ENCODE measurements around the gene ARPC1A. TPM values are rescaled to one million over a fixed set of nuclear protein-coding genes. Genes with fewer than 3 reads are reported as not detected.
A peak's percentile ranks its signal among the peaks of the same experiment; 100 is the strongest.

Gene ARPC1A
- polyA plus RNA-seq, 1 of the 3 experiments (the other 2 are of a cell fraction), result 306 TPM

DNA sequence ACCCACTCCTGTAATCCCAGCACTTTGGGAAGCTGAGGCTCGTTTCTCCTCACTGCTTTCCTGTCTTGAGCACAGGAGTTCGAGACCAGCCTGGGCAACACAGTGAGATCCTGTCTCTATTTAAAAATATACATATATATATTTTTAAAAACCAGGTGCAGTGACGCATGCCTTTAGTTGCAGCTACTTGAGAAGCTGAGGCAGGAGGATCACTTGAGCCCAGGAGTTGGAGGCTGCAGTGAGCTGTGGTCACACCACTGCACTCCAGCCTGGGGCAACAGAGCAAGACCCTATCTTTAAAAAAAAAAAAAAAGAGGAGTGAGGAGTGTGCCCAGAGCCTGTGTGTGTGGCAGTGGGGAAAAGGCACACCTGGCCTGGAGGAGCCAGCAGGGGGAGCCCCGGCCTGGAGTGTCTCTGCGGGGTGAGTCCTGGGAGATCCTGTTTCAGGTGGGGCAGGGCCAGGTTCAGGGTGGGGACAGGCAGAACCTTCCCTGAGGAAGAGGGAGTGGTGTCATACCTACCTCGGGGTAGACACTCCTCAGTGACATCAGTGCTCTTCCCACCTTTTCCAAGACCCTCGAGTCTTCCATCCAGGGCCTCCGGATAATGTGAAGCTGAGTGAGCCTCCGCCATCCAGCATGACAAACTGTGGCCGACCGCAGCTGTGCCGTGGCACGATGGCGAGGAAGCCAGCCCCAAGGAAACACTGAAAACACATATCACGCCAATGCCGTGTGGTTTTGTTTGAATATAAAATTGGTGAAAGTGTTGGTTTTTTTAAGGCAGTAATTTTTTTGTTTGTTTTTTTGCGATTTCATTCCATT is 39.8 kb downstream of the ARPC1A start:
- Histone ChIP-seq H3K27ac (ENCODE audit: low read depth in 2 of 2, low read length in 1 of 2) (no peak overlapping the region), H3K4me1 (ENCODE audit: control insufficient read depth in 1 of 2, insufficient read depth in 2 of 2, low read depth in 1 of 2, low read length in 1 of 2) (peaks cover 0 to 3% of the 10 kb centered on the region in 2 experiments; a peak in 2 of 4 replicates), H3F3A (replicated peaks; ENCODE audit: insufficient read depth) (peaks cover 52% of the 10 kb centered on the region), H3K36me3 (replicated peaks in 1 of 2; ENCODE audit: control insufficient read depth in 1 of 2, insufficient read depth in 2 of 2, low read length in 1 of 2) (peaks cover 42 to 63% of the 10 kb centered on the region in 2 experiments), H3K27me3 (ENCODE audit: insufficient read depth) (no peaks in the 10 kb centered on the region), H2AFZ (ENCODE audit: low read depth) (no peak overlapping the region), H3K4me3 (ENCODE audit: low read depth in 2 of 2, low read length in 1 of 2) (no peak overlapping the region), H3K9me3 (no peaks in the 10 kb centered on the region), H3K4me2 (no peak overlapping the region), H3K79me2 (ENCODE audit: insufficient read depth) (no peaks in the 10 kb centered on the region), H4K20me1 (ENCODE audit: insufficient read depth) (peaks cover 8% of the 10 kb centered on the region), H3K9me2 (no peaks in the 10 kb centered on the region), H3K9ac (no peak overlapping the region)
- ChIA-PET POLR2A (interaction anchor here (0.5 to 1.7 kb wide), 2 partner anchors 9 to 27 kb away, joined by 3 to 4 read pairs; no protein-coding TSS in a partner anchor), CTCF (interaction anchor here (0.6 to 1.7 kb wide), 22 partner anchors 9 to 427 kb away, joined by 3 to 8 read pairs (median 4); partner anchors contain the start of genes ARPC1B, BUD31, CPSF4 and PDAP1)
- WGBS (ENCODE audit: low lambda C conversion rate), result 86% methylated on average over 17 of the region's 17 CpGs
- TF ChIP-seq, protein P1, sequence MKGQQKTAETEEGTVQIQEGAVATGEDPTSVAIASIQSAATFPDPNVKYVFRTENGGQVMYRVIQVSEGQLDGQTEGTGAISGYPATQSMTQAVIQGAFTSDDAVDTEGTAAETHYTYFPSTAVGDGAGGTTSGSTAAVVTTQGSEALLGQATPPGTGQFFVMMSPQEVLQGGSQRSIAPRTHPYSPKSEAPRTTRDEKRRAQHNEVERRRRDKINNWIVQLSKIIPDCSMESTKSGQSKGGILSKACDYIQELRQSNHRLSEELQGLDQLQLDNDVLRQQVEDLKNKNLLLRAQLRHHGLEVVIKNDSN (IDR thresholded peaks at IDR 0.05; ENCODE audit: borderline replicate concordance, low read depth), result no peak
- TF ChIP-seq, protein P2, sequence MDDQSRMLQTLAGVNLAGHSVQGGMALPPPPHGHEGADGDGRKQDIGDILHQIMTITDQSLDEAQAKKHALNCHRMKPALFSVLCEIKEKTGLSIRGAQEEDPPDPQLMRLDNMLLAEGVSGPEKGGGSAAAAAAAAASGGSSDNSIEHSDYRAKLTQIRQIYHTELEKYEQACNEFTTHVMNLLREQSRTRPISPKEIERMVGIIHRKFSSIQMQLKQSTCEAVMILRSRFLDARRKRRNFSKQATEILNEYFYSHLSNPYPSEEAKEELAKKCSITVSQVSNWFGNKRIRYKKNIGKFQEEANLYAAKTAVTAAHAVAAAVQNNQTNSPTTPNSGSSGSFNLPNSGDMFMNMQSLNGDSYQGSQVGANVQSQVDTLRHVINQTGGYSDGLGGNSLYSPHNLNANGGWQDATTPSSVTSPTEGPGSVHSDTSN (IDR thresholded peaks at IDR 0.05), result no peak
- TF ChIP-seq SMC3 (IDR thresholded peaks at IDR 0.05; ENCODE audit: low read depth, low read length), result peak; percentile 43
- no peak for TF ChIP-seq EZH2phosphoT487 (IDR thresholded peaks at IDR 0.05; ENCODE audit: borderline replicate concordance, low read depth)
- TF ChIP-seq, protein P3, sequence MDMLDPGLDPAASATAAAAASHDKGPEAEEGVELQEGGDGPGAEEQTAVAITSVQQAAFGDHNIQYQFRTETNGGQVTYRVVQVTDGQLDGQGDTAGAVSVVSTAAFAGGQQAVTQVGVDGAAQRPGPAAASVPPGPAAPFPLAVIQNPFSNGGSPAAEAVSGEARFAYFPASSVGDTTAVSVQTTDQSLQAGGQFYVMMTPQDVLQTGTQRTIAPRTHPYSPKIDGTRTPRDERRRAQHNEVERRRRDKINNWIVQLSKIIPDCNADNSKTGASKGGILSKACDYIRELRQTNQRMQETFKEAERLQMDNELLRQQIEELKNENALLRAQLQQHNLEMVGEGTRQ (IDR thresholded peaks at IDR 0.05; ENCODE audit: borderline replicate concordance, low read depth, low read length), result no peak
- no peak for TF ChIP-seq TAF1 (IDR thresholded peaks at IDR 0.05; ENCODE audit: borderline replicate concordance, low read depth, low read length)
- TF ChIP-seq, protein P4, sequence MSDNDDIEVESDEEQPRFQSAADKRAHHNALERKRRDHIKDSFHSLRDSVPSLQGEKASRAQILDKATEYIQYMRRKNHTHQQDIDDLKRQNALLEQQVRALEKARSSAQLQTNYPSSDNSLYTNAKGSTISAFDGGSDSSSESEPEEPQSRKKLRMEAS (IDR thresholded peaks at IDR 0.05; ENCODE audit: low read depth), result no peak
- no peak for TF ChIP-seq EP300 (IDR thresholded peaks at IDR 0.05; ENCODE audit: borderline replicate concordance in 1 of 2, low read depth in 1 of 2, low read length in 1 of 2)
- no peak for TF ChIP-seq ELF1 (IDR thresholded peaks at IDR 0.05)
- peak; percentile 58 for TF ChIP-seq RAD21 (IDR thresholded peaks at IDR 0.05; ENCODE audit: low read length)
- TF ChIP-seq MXI1 (IDR thresholded peaks at IDR 0.05; ENCODE audit: low read depth, low read length), result no peak
- TF ChIP-seq, protein P5, sequence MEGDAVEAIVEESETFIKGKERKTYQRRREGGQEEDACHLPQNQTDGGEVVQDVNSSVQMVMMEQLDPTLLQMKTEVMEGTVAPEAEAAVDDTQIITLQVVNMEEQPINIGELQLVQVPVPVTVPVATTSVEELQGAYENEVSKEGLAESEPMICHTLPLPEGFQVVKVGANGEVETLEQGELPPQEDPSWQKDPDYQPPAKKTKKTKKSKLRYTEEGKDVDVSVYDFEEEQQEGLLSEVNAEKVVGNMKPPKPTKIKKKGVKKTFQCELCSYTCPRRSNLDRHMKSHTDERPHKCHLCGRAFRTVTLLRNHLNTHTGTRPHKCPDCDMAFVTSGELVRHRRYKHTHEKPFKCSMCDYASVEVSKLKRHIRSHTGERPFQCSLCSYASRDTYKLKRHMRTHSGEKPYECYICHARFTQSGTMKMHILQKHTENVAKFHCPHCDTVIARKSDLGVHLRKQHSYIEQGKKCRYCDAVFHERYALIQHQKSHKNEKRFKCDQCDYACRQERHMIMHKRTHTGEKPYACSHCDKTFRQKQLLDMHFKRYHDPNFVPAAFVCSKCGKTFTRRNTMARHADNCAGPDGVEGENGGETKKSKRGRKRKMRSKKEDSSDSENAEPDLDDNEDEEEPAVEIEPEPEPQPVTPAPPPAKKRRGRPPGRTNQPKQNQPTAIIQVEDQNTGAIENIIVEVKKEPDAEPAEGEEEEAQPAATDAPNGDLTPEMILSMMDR (IDR thresholded peaks at IDR 0.05), result peak; percentile 68
- DNase-seq, result peak; percentile 75

Measured in SK-N-SH (cell line).